Measurements from ENCODE around the gene GDPD4.

GDPD4 gene

GRCh38 chr11:77175869-77176539 lies 125.5 kb downstream of the GDPD4 start:
- H3K27ac ChIP-seq (ENCODE audit: low read depth, low read length): no peak overlapping the region
- no peaks in the 10 kb centered on the region for H3K9me3 ChIP-seq (ENCODE audit: insufficient read depth, low read depth, low read length)
- H3K4me1 ChIP-seq (ENCODE audit: insufficient read depth, low read length): peaks cover 38% of the 10 kb centered on the region
- H3K27me3 ChIP-seq (ENCODE audit: insufficient read depth, low read length): no peaks in the 10 kb centered on the region
- H3K9ac ChIP-seq (ENCODE audit: low read depth, low read length): peak overlapping the region; percentile 9; the same call in 1 of the 2 replicates
- WGBS: 20% methylated on average over 12 of the region's 12 CpGs
- H3K4me3 ChIP-seq (ENCODE audit: low read length): no peak overlapping the region
- no peaks in the 10 kb centered on the region for H3K36me3 ChIP-seq (ENCODE audit: insufficient read depth, low read length)

- H3K9ac ChIP-seq (ENCODE audit: low read depth, low read length): peak overlapping the region; percentile 9; the same call in 1 of the 2 replicates
- H3K4me3 ChIP-seq (ENCODE audit: low read length): no peak overlapping the region
- peaks cover 45% of the 10 kb centered on the region for H3K4me1 ChIP-seq (ENCODE audit: insufficient read depth, low read length)
- no peak overlapping the region for H3K27ac ChIP-seq (ENCODE audit: low read depth, low read length)
- H3K27me3 ChIP-seq (ENCODE audit: insufficient read depth, low read length): no peaks in the 10 kb centered on the region
- 79% methylated on average over 15 of the region's 15 CpGs for WGBS
- H3K9me3 ChIP-seq (ENCODE audit: insufficient read depth, low read depth, low read length): no peaks in the 10 kb centered on the region
- H3K36me3 ChIP-seq (ENCODE audit: insufficient read depth, low read length): no peaks in the 10 kb centered on the region
Measured at GRCh38 chr11:77175021-77175842, 126.3 kb downstream of the GDPD4 start.

GRCh38 chr11:77174559-77174958 lies 126.9 kb downstream of the GDPD4 start:
- Histone ChIP-seq H3K36me3 (ENCODE audit: insufficient read depth, low read length) (no peaks in the 10 kb centered on the region), H3K4me3 (ENCODE audit: low read length) (no peak overlapping the region), H3K27me3 (ENCODE audit: insufficient read depth, low read length) (no peaks in the 10 kb centered on the region), H3K4me1 (ENCODE audit: insufficient read depth, low read length) (peaks cover 49% of the 10 kb centered on the region), H3K9me3 (ENCODE audit: insufficient read depth, low read depth, low read length) (no peaks in the 10 kb centered on the region), H3K27ac (ENCODE audit: low read depth, low read length) (no peak overlapping the region), H3K9ac (ENCODE audit: low read depth, low read length) (no peak overlapping the region)
- 88% methylated on average over 16 of the region's 16 CpGs for WGBS

- H3K4me3 ChIP-seq (ENCODE audit: low read length): no peak overlapping the region
- no peaks in the 10 kb centered on the region for H3K36me3 ChIP-seq (ENCODE audit: insufficient read depth, low read length)
- H3K27ac ChIP-seq (ENCODE audit: low read depth, low read length): no peak overlapping the region
- no peaks in the 10 kb centered on the region for H3K27me3 ChIP-seq (ENCODE audit: insufficient read depth, low read length)
- no peaks in the 10 kb centered on the region for H3K9me3 ChIP-seq (ENCODE audit: insufficient read depth, low read depth, low read length)
- no peak overlapping the region for H3K9ac ChIP-seq (ENCODE audit: low read depth, low read length)
- peaks cover 49% of the 10 kb centered on the region for H3K4me1 ChIP-seq (ENCODE audit: insufficient read depth, low read length)
- 64% methylated on average over 10 of the region's 10 CpGs for WGBS
Measured at GRCh38 chr11:77173494-77173893, 128.0 kb downstream of the GDPD4 start.

DNA sequence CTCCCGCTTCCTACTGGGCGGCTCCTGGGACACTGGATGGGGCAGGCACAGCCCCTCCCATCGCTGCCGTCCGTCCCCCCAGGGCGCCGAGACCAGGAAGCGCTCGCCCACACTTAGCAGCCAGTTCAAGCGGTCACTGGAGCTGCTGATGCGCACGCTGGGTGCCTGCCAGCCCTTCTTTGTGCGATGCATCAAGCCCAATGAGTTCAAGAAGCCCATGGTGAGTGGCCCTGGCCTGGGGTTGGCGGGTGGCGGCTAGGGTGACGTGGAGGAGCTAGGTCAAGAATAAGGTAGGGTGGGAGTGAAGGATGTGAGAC lies 128.9 kb downstream of the GDPD4 start:
- no peaks in the 10 kb centered on the region for H3K9me3 ChIP-seq (ENCODE audit: insufficient read depth, low read depth, low read length)
- H3K4me1 ChIP-seq (ENCODE audit: insufficient read depth, low read length): peaks cover 49% of the 10 kb centered on the region
- no peak overlapping the region for H3K9ac ChIP-seq (ENCODE audit: low read depth, low read length)
- H3K36me3 ChIP-seq (ENCODE audit: insufficient read depth, low read length): no peaks in the 10 kb centered on the region
- 74% methylated on average over 16 of the region's 16 CpGs for WGBS
- no peak overlapping the region for H3K4me3 ChIP-seq (ENCODE audit: low read length)
- H3K27me3 ChIP-seq (ENCODE audit: insufficient read depth, low read length): no peaks in the 10 kb centered on the region
- no peak overlapping the region for H3K27ac ChIP-seq (ENCODE audit: low read depth, low read length)

GRCh38 chr11:77171885-77172665 lies 129.4 kb downstream of the GDPD4 start:
- no peak overlapping the region for H3K27ac ChIP-seq (ENCODE audit: low read depth, low read length)
- H3K9me3 ChIP-seq (ENCODE audit: insufficient read depth, low read depth, low read length): no peaks in the 10 kb centered on the region
- no peak overlapping the region for H3K9ac ChIP-seq (ENCODE audit: low read depth, low read length)
- WGBS: 27% methylated on average over 20 of the region's 20 CpGs
- H3K4me1 ChIP-seq (ENCODE audit: insufficient read depth, low read length): peaks cover 49% of the 10 kb centered on the region
- H3K4me3 ChIP-seq (ENCODE audit: low read length): no peak overlapping the region
- H3K36me3 ChIP-seq (ENCODE audit: insufficient read depth, low read length): no peaks in the 10 kb centered on the region
- no peaks in the 10 kb centered on the region for H3K27me3 ChIP-seq (ENCODE audit: insufficient read depth, low read length)

GRCh38 chr11:77171254-77171653 lies 130.2 kb downstream of the GDPD4 start:
- no peaks in the 10 kb centered on the region for H3K36me3 ChIP-seq (ENCODE audit: insufficient read depth, low read length)
- H3K27me3 ChIP-seq (ENCODE audit: insufficient read depth, low read length): no peaks in the 10 kb centered on the region
- no peaks in the 10 kb centered on the region for H3K9me3 ChIP-seq (ENCODE audit: insufficient read depth, low read depth, low read length)
- H3K9ac ChIP-seq (ENCODE audit: low read depth, low read length): no peak overlapping the region
- H3K27ac ChIP-seq (ENCODE audit: low read depth, low read length): no peak overlapping the region
- H3K4me3 ChIP-seq (ENCODE audit: low read length): no peak overlapping the region
- WGBS: 92% methylated on average over 8 of the region's 8 CpGs
- peaks cover 46% of the 10 kb centered on the region for H3K4me1 ChIP-seq (ENCODE audit: insufficient read depth, low read length)

- Histone ChIP-seq H3K27me3 (ENCODE audit: insufficient read depth, low read length) (no peaks in the 10 kb centered on the region), H3K9ac (ENCODE audit: low read depth, low read length) (0 out of 2 replicates have a peak overlapping the region, but pooled peaks have one; percentile 8), H3K4me1 (ENCODE audit: insufficient read depth, low read length) (peaks cover 36% of the 10 kb centered on the region), H3K27ac (ENCODE audit: low read depth, low read length) (no peak overlapping the region), H3K4me3 (ENCODE audit: low read length) (no peak overlapping the region), H3K9me3 (ENCODE audit: insufficient read depth, low read depth, low read length) (no peaks in the 10 kb centered on the region), H3K36me3 (ENCODE audit: insufficient read depth, low read length) (no peaks in the 10 kb centered on the region)
- 87% methylated on average over 5 of the region's 5 CpGs for WGBS
Measured at GRCh38 chr11:77170107-77170506, 131.4 kb downstream of the GDPD4 start.

- Histone ChIP-seq H3K36me3 (ENCODE audit: insufficient read depth, low read length) (no peaks in the 10 kb centered on the region), H3K27me3 (ENCODE audit: insufficient read depth, low read length) (no peaks in the 10 kb centered on the region), H3K4me1 (ENCODE audit: insufficient read depth, low read length) (peaks cover 25% of the 10 kb centered on the region), H3K9ac (ENCODE audit: low read depth, low read length) (no peak overlapping the region), H3K27ac (ENCODE audit: low read depth, low read length) (no peak overlapping the region), H3K9me3 (ENCODE audit: insufficient read depth, low read depth, low read length) (no peaks in the 10 kb centered on the region), H3K4me3 (ENCODE audit: low read length) (no peak overlapping the region)
- WGBS: 91% methylated on average over 8 of the region's 8 CpGs
Measured at GRCh38 chr11:77167791-77168190, 133.7 kb downstream of the GDPD4 start.

DNA sequence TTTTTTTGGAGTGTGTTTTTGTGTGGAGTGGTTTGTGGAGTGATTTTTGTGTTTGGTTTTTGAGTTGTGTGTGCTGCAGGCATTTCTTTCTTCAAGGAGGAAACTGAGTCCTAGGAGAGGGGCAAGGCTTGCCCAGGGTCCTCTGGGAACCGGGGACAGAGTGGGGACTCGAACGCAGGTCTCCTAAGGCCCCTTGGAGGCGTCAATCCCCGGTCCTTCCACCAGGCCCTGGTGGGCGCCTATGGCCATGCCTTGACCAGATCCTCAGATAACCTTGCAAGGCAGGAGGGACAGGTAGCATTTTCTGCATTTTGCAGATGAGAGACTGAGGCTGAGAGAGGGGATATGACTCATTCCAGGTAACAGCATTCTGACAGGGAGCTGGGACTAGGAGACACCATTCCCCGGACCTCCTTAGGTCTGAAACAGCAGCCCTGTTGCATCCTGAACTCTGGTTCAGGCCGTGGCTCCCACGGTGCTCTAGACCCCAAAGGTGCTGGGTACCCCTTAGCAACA lies 134.3 kb downstream of the GDPD4 start:
- Histone ChIP-seq H3K9ac (ENCODE audit: low read depth, low read length) (no peak overlapping the region), H3K4me1 (ENCODE audit: insufficient read depth, low read length) (peaks cover 22% of the 10 kb centered on the region), H3K36me3 (ENCODE audit: insufficient read depth, low read length) (no peaks in the 10 kb centered on the region), H3K27me3 (ENCODE audit: insufficient read depth, low read length) (no peaks in the 10 kb centered on the region), H3K9me3 (ENCODE audit: insufficient read depth, low read depth, low read length) (no peaks in the 10 kb centered on the region), H3K27ac (ENCODE audit: low read depth, low read length) (no peak overlapping the region), H3K4me3 (ENCODE audit: low read length) (no peak overlapping the region)
- 93% methylated on average over 9 of the region's 9 CpGs for WGBS
